GM18907 (cell line): ENCODE data around the gene LHPP.

Experiments used
- ATAC-seq: cut with Tn5 transposase; IDR thresholded peaks from one replicate; pipeline ENCODE4 v1.9.1; 2021; ENCODE audit warnings: mild to moderate bottlenecking, moderate library complexity; ENCODE audit not compliant: unreplicated experiment

LHPP gene

GRCh38 chr10:124446830-124447750, 14.5 kb upstream of the LHPP start:
- ATAC-seq: no peak

GRCh38 chr10:124447751-124448466, 13.7 kb upstream of the LHPP start:
- ATAC-seq: no peak

GRCh38 chr10:124448696-124449169, 12.9 kb upstream of the LHPP start:
- ATAC-seq: no peak

- ATAC-seq: no peak
These were observed 12.2 kb upstream of the LHPP start for GRCh38 chr10:124449170-124450011.

- no peak for ATAC-seq
These were observed 11.4 kb upstream of the LHPP start, which contains the start of gene NKX1-2 for GRCh38 chr10:124450012-124450782. Gene NKX1-2 (minus strand): TSS chr10:124450035. CDS start chr10:124449943, 92 bp downstream.

GRCh38 chr10:124450783-124451057, 10.9 kb upstream of the LHPP start:
- ATAC-seq: no peak

- ATAC-seq: no peak
These were observed 10.3 kb upstream of the LHPP start for GRCh38 chr10:124451276-124451675.

- no peak for ATAC-seq
These were observed 7.5 kb upstream of the LHPP start for GRCh38 chr10:124453960-124454610.

- ATAC-seq: no peak
These were observed 6.2 kb upstream of the LHPP start for GRCh38 chr10:124455441-124455840.

GRCh38 chr10:124458473-124458872, 3.1 kb upstream of the LHPP start:
- ATAC-seq: no peak

- ATAC-seq: no peak
These were observed 2.7 kb upstream of the LHPP start for GRCh38 chr10:124458889-124459288.

GRCh38 chr10:124459395-124459794, 2.2 kb upstream of the LHPP start:
- no peak for ATAC-seq

GRCh38 chr10:124460144-124460543, 1.5 kb upstream of the LHPP start:
- no peak for ATAC-seq

GRCh38 chr10:124462348-124462695, 699 bp downstream of the LHPP start:
- ATAC-seq: no peak

- ATAC-seq: no peak
These were observed 2.7 kb downstream of the LHPP start for GRCh38 chr10:124464028-124464965.

- peak; percentile 34 for ATAC-seq
These were observed 3.6 kb downstream of the LHPP start for GRCh38 chr10:124465003-124465776.

GRCh38 chr10:124465777-124466488, 4.3 kb downstream of the LHPP start:
- no peak for ATAC-seq
